CD14-positive monocyte (primary cell): ENCODE data around the gene METTL1. TPM values are rescaled to one million over a fixed set of nuclear protein-coding genes. Genes with fewer than 3 reads are reported as not detected.
A peak's percentile ranks its signal among the peaks of the same experiment; 100 is the strongest.

ENCODE experiments used
- DNase-seq, 3 donors: peaks; one replicate each; pipeline ENCODE4 v3.0.0-alpha.2; 2011 to 2022
- H2AFZ ChIP-seq: 2 replicates; pipeline ENCODE4 v1.6.0; 2012; ENCODE audit warnings: mild to moderate bottlenecking, low read depth, low read length, inconsistent platforms; ENCODE audit not compliant: insufficient read depth, poor library complexity, severe bottlenecking
- H3K27ac ChIP-seq, 2 donors: 1 replicate in 1 of 2; 2 replicates in 1 of 2; pipeline ENCODE4 v1.5.1; 2012 to 2013; ENCODE audit warnings: low read length in 2 of 2, control low read depth in 1 of 2, inconsistent platforms in 1 of 2, low read depth in 1 of 2, mild to moderate bottlenecking in 1 of 2
- H3K27me3 ChIP-seq, 2 donors: one replicate each; pipeline versions ENCODE4 v1.6.0 to v1.6.1; 2011 to 2013; ENCODE audit warnings: low read length in 2 of 2; ENCODE audit not compliant: control insufficient read depth in 2 of 2, insufficient read depth in 2 of 2
- H3K36me3 ChIP-seq, 2 donors: replicated peaks in 1 of 2; 1 replicate in 1 of 2; 2 replicates in 1 of 2; pipeline versions ENCODE4 v1.5.1 to v1.6.1; 2012 to 2013; ENCODE audit warnings: low read length in 2 of 2, control low read depth in 1 of 2, inconsistent platforms in 1 of 2, mild to moderate bottlenecking in 1 of 2; ENCODE audit not compliant: insufficient read depth in 2 of 2, control insufficient read depth in 1 of 2
- H3K4me1 ChIP-seq, 2 donors: 1 replicate in 1 of 2; 2 replicates in 1 of 2; pipeline versions ENCODE4 v1.5.1 to v1.6.1; 2012 to 2013; ENCODE audit warnings: low read length in 2 of 2, control low read depth in 1 of 2, inconsistent platforms in 1 of 2, mild to moderate bottlenecking in 1 of 2, moderate library complexity in 1 of 2; ENCODE audit not compliant: insufficient read depth in 2 of 2, control insufficient read depth in 1 of 2
- H3K4me2 ChIP-seq: replicated peaks from 2 replicates; pipeline ENCODE3; 2012; ENCODE audit warnings: low read length, moderate library complexity, mild to moderate bottlenecking; ENCODE audit not compliant: poor library complexity, severe bottlenecking; ENCODE audit errors: extremely low read depth
- H3K4me3 ChIP-seq, 3 experiments: fragments of 200-600 bp in 1 of 3; sonication (generic) in 1 of 3; replicated peaks in 1 of 3; 1 replicate in 2 of 3; 2 replicates in 1 of 3; pipeline ENCODE4 v1.5.1; 2011 to 2013; ENCODE audit warnings: low read length in 3 of 3, mild to moderate bottlenecking in 3 of 3, control low read depth in 2 of 3, low read depth in 2 of 3, inconsistent platforms in 1 of 3, moderate library complexity in 1 of 3
- H3K79me2 ChIP-seq: 2 replicates; pipeline ENCODE4 v1.6.0; 2012; ENCODE audit warnings: mild to moderate bottlenecking, control low read depth, inconsistent platforms, low read length, moderate library complexity; ENCODE audit not compliant: insufficient read depth
- H3K9ac ChIP-seq: 2 replicates; pipeline ENCODE4 v1.6.0; 2017; ENCODE audit warnings: low read length, mild to moderate bottlenecking; ENCODE audit not compliant: insufficient read depth, poor library complexity, severe bottlenecking
- H3K9me3 ChIP-seq, 2 donors: replicated peaks in 1 of 2; 1 replicate in 1 of 2; 2 replicates in 1 of 2; pipeline versions ENCODE4 v1.5.1 to v1.6.1; 2012 to 2013; ENCODE audit warnings: low read length in 2 of 2, control low read depth in 1 of 2; ENCODE audit not compliant: control insufficient read depth in 1 of 2, insufficient read depth in 1 of 2
- H4K20me1 ChIP-seq: 2 replicates; pipeline ENCODE4 v1.6.0; 2012; ENCODE audit warnings: mild to moderate bottlenecking, low read length, control low read depth, moderate library complexity; ENCODE audit not compliant: insufficient read depth
- H3K27ac Mint-ChIP-seq, 7 donors: one replicate each; pipeline ENCODE4 v1.8.0; 2020; ENCODE audit warnings: mild to moderate bottlenecking in 7 of 7, mixed read lengths in 7 of 7, moderate library complexity in 6 of 7, inconsistent platforms in 2 of 7
- H3K27me3 Mint-ChIP-seq, 3 donors: one replicate each; pipeline ENCODE4 v1.8.0; 2021 to 2022; ENCODE audit warnings: low read depth in 3 of 3, mild to moderate bottlenecking in 3 of 3, mixed read lengths in 3 of 3, moderate library complexity in 3 of 3, inconsistent platforms in 1 of 3
- H3K36me3 Mint-ChIP-seq, 2 donors: one replicate each; pipeline ENCODE4 v1.8.0; 2020; ENCODE audit warnings: mixed read lengths in 2 of 2, inconsistent platforms in 1 of 2, mild to moderate bottlenecking in 1 of 2
- H3K4me1 Mint-ChIP-seq: one replicate; pipeline ENCODE4 v1.8.0; 2020; ENCODE audit warnings: mild to moderate bottlenecking, mixed read lengths
- H3K4me3 Mint-ChIP-seq, 2 donors: one replicate each; pipeline ENCODE4 v1.8.0; 2020; ENCODE audit warnings: mild to moderate bottlenecking in 2 of 2, mixed read lengths in 2 of 2, moderate library complexity in 1 of 2
- H3K9me3 Mint-ChIP-seq, 7 donors: one replicate each; pipeline ENCODE4 v1.8.0; 2020 to 2022; ENCODE audit warnings: mixed read lengths in 7 of 7, mild to moderate bottlenecking in 6 of 7, moderate library complexity in 6 of 7, inconsistent platforms in 2 of 7
- whole genome bisulfite sequencing: methylation state at CpG from one replicate; pipeline ENCODE4 v1.1.5; 2013; ENCODE audit warnings: missing lambda C conversion rate; ENCODE audit not compliant: insufficient coverage; 5-methylcytosine and 5-hydroxymethylcytosine counted together
- intact Hi-C, 2 donors: fragments of 100-400 bp; cut with micrococcal nuclease; formaldehyde crosslinking; loops; one replicate each; pipeline versions ENCODE4 v1.15.0 to v1.15.1; 2023
- polyA plus RNA-seq, 3 donors: library from polyadenylated mRNA; depleted of rRNA in 1 of 3; unstranded in 2 of 3; stranded (reverse) in 1 of 3; fragments of 300-500 nt in 2 of 3; fragments of >200 nt in 1 of 3; fragmentation: Illumina TruSeq in 2 of 3; gene quantifications; 1 replicate in 2 of 3; 2 replicates in 1 of 3; pipeline ENCODE4 v1.2.3, GENCODE V29; 2012 to 2021
- TF ChIP-seq, protein P1 (sequence below): fragments of 200-600 bp; IDR thresholded peaks from one replicate; pipeline ENCODE4 v1.8.0; 2022; ENCODE audit warnings: antibody characterized with exemption, mild to moderate bottlenecking

The METTL1 gene
- polyA plus RNA-seq, 3 donors = 3.4 to 5.0 (median 3.7) TPM

DNA sequence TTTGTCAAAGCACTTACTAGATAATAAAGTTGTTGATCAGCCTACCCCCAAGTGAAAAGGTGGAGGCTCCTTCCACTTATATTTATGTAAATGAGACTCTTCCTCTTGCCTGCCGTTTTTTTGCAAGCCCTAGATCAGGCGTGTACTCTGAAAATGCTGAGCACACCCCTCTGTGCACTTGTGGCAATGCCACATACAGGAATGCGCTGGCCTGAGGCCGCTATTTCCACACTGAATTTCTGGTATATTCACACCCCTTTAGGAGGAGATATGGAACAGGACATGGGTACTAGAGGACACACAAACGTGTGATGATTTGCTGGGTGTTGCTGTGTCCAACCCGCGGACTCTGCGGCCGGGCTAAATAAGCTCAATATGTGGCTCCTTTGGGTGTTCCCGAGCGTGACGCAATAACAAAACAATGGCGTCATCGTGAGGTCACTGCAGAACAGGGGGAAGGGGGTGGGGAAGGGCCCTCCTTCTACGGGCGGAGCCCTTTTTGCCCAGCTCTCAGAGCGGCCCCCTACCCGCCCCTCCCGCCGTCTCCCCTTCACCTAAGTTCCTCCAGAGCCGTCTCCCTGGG is 27.6 kb downstream of the METTL1 start:
- WGBS = 7% methylated on average over 10 of the region's 21 CpGs
- Mint-ChIP-seq H3K27me3 (peaks cover 0 to 1% (median 0%) of the 10 kb centered on the region in 3 donors), H3K9me3 (no peaks in the 10 kb centered on the region), H3K4me1 (peaks cover 49% of the 10 kb centered on the region), H3K4me3 (peak overlapping the region; percentile 89 to 93), H3K27ac (peak overlapping the region; percentile 92 to 97 (median 96)), H3K36me3 (peaks cover 20 to 29% of the 10 kb centered on the region in 2 donors)
- H4K20me1 ChIP-seq = no peaks in the 10 kb centered on the region
- peak overlapping the region; percentile 79 for H2AFZ ChIP-seq
- peaks cover 22% of the 10 kb centered on the region for H3K79me2 ChIP-seq
- peak overlapping the region; percentile 86 for H3K4me2 ChIP-seq
- TF ChIP-seq, protein P1, sequence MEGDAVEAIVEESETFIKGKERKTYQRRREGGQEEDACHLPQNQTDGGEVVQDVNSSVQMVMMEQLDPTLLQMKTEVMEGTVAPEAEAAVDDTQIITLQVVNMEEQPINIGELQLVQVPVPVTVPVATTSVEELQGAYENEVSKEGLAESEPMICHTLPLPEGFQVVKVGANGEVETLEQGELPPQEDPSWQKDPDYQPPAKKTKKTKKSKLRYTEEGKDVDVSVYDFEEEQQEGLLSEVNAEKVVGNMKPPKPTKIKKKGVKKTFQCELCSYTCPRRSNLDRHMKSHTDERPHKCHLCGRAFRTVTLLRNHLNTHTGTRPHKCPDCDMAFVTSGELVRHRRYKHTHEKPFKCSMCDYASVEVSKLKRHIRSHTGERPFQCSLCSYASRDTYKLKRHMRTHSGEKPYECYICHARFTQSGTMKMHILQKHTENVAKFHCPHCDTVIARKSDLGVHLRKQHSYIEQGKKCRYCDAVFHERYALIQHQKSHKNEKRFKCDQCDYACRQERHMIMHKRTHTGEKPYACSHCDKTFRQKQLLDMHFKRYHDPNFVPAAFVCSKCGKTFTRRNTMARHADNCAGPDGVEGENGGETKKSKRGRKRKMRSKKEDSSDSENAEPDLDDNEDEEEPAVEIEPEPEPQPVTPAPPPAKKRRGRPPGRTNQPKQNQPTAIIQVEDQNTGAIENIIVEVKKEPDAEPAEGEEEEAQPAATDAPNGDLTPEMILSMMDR = no peak
- H3K27ac ChIP-seq = peak overlapping the region; percentile 78 to 89
- H3K36me3 ChIP-seq = peaks cover 14 to 30% of the 10 kb centered on the region in 2 donors
- peak; percentile 65 to 91 (median 90) for DNase-seq
- peaks cover 40 to 47% of the 10 kb centered on the region in 2 donors for H3K4me1 ChIP-seq
- intact Hi-C loops = loop anchor here in 1 of 2 donors (5.0 to 10.0 kb wide), 2 partner anchors 52 to 191 kb away; partner anchors contain the start of gene OS9
- H3K27me3 ChIP-seq = no peaks in the 10 kb centered on the region
- H3K9me3 ChIP-seq = no peaks in the 10 kb centered on the region
- H3K4me3 ChIP-seq = peak overlapping the region; percentile 69 to 84 (median 81)
- peak overlapping the region; percentile 83 for H3K9ac ChIP-seq

DNA sequence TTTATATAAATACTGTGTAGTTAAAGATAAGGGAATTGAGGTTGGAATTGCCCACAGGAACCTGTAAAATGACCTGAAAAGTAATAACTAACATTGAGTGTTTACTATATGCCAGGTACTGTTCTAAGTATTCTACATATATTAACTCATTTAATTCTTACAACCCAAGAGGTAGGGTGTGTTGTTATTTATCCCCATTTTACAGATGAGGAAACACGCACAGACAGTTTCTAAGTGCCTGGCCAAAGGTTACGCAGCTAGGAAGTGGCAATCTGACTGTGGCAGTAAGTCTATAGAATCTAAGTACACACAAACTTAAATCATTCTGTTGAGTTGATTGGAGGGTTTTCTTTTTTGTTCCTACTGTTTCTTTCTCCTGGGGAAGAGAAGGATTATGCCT is 28.1 kb downstream of the METTL1 start:
- Histone ChIP-seq H3K36me3 (peaks cover 11 to 25% of the 10 kb centered on the region in 2 donors), H4K20me1 (no peaks in the 10 kb centered on the region), H3K9ac (no peak overlapping the region), H3K79me2 (peaks cover 26% of the 10 kb centered on the region), H3K4me1 (peaks cover 40 to 47% of the 10 kb centered on the region in 2 donors), H3K4me3 (peak overlapping the region in 1 of 3 experiments; percentile 84), H2AFZ (no peak overlapping the region), H3K27me3 (no peaks in the 10 kb centered on the region), H3K9me3 (no peaks in the 10 kb centered on the region), H3K4me2 (peak overlapping the region; percentile 86), H3K27ac (peak overlapping the region in 1 of 2 donors; percentile 89)
- TF ChIP-seq, protein P1 = no peak
- peak overlapping the region in 1 of 2 donors; percentile 89 for H3K4me3 Mint-ChIP-seq
- peak overlapping the region; percentile 92 to 97 (median 96) for H3K27ac Mint-ChIP-seq
- H3K4me1 Mint-ChIP-seq = peaks cover 53% of the 10 kb centered on the region
- DNase-seq = no peak
- H3K27me3 Mint-ChIP-seq = peaks cover 0 to 1% (median 0%) of the 10 kb centered on the region in 3 donors
- peaks cover 19 to 24% of the 10 kb centered on the region in 2 donors for H3K36me3 Mint-ChIP-seq
- WGBS = no CpG with 5 or more reads among the region's 2 CpGs
- intact Hi-C loops = loop anchor here in 1 of 2 donors (5.0 to 10.0 kb wide), 2 partner anchors 51 to 191 kb away; partner anchors contain the start of gene OS9
- H3K9me3 Mint-ChIP-seq = no peaks in the 10 kb centered on the region
